ENCODE data around the gene GNAL. TPM values are rescaled to one million over a fixed set of nuclear protein-coding genes. Genes with fewer than 3 reads are reported as not detected.
"Not testable (repeated sequence)": the region's sequence is repeated elsewhere in the genome, so short reads cannot be mapped to it uniquely, and the experiment has no call there.

Gene GNAL
- total RNA-seq, 2 donors from 2014 or later: 0.55 to 1.6 TPM

GRCh38 chr18:11892438-11892837 is 203.4 kb downstream of the GNAL start:
- ATAC-seq (replicated peaks in 1 of 2); H3K4me3 Mint-ChIP-seq; H3K4me1 Mint-ChIP-seq (ENCODE audit: low read depth); H3K27ac Mint-ChIP-seq; H3K27me3 Mint-ChIP-seq (ENCODE audit: low read depth); DNase-seq; H3K9me3 Mint-ChIP-seq: not testable (repeated sequence)
- H3K36me3 Mint-ChIP-seq (ENCODE audit: insufficient read depth in 2 of 2): peaks cover 2 to 20% of the 10 kb centered on the region in 2 donors

GRCh38 chr18:11897781-11898180 is 208.7 kb downstream of the GNAL start:
- ATAC-seq (replicated peaks in 1 of 2) (no peak), DNase-seq (no peak)
- Mint-ChIP-seq H3K9me3 (no peaks in the 10 kb centered on the region), H3K27ac (no peak overlapping the region), H3K4me1 (ENCODE audit: low read depth) (no peaks in the 10 kb centered on the region), H3K27me3 (ENCODE audit: low read depth) (no peaks in the 10 kb centered on the region), H3K4me3 (no peak overlapping the region), H3K36me3 (ENCODE audit: insufficient read depth in 2 of 2) (peaks cover 0 to 10% of the 10 kb centered on the region in 2 donors)

- Mint-ChIP-seq H3K4me3 (no peak overlapping the region), H3K27me3 (ENCODE audit: low read depth) (no peaks in the 10 kb centered on the region), H3K4me1 (ENCODE audit: low read depth) (no peaks in the 10 kb centered on the region), H3K27ac (no peak overlapping the region), H3K9me3 (no peaks in the 10 kb centered on the region), H3K36me3 (ENCODE audit: insufficient read depth in 2 of 2) (peaks cover 0 to 11% of the 10 kb centered on the region in 2 donors)
- ATAC-seq (replicated peaks in 1 of 2) (no peak), DNase-seq (no peak)
Observed at GRCh38 chr18:11899063-11899462, 210.0 kb downstream of the GNAL start.

- DNase-seq (no peak), ATAC-seq (replicated peaks in 1 of 2) (no peak)
- H3K9me3 Mint-ChIP-seq: no peaks in the 10 kb centered on the region
- H3K4me3 Mint-ChIP-seq: no peak overlapping the region
- no peaks in the 10 kb centered on the region for H3K27me3 Mint-ChIP-seq (ENCODE audit: low read depth)
- H3K27ac Mint-ChIP-seq: no peak overlapping the region
- peaks cover 0 to 9% of the 10 kb centered on the region in 2 donors for H3K36me3 Mint-ChIP-seq (ENCODE audit: insufficient read depth in 2 of 2)
- peaks cover 6% of the 10 kb centered on the region for H3K4me1 Mint-ChIP-seq (ENCODE audit: low read depth)
Observed at GRCh38 chr18:11901826-11902438, 212.9 kb downstream of the GNAL start.

GRCh38 chr18:11902522-11903292 is 213.6 kb downstream of the GNAL start:
- Mint-ChIP-seq H3K36me3 (ENCODE audit: insufficient read depth in 2 of 2) (peaks cover 0 to 4% of the 10 kb centered on the region in 2 donors), H3K27ac (no peak overlapping the region), H3K4me1 (ENCODE audit: low read depth) (peaks cover 14% of the 10 kb centered on the region), H3K27me3 (ENCODE audit: low read depth) (no peaks in the 10 kb centered on the region), H3K4me3 (no peak overlapping the region), H3K9me3 (no peaks in the 10 kb centered on the region)
- ATAC-seq (replicated peaks in 1 of 2) (no peak), DNase-seq (no peak)

GRCh38 chr18:11905613-11906012 is 216.5 kb downstream of the GNAL start:
- H3K27me3 Mint-ChIP-seq (ENCODE audit: low read depth): no peaks in the 10 kb centered on the region
- ATAC-seq (replicated peaks in 1 of 2): no peak
- DNase-seq: no peak
- H3K36me3 Mint-ChIP-seq (ENCODE audit: insufficient read depth in 2 of 2): peaks cover 0 to 5% of the 10 kb centered on the region in 2 donors
- no peak overlapping the region for H3K27ac Mint-ChIP-seq
- H3K4me1 Mint-ChIP-seq (ENCODE audit: low read depth): peaks cover 24% of the 10 kb centered on the region
- H3K4me3 Mint-ChIP-seq: no peak overlapping the region
- H3K9me3 Mint-ChIP-seq: no peaks in the 10 kb centered on the region

GRCh38 chr18:11906176-11906575 is 217.1 kb downstream of the GNAL start:
- H3K9me3 Mint-ChIP-seq: no peaks in the 10 kb centered on the region
- no peaks in the 10 kb centered on the region for H3K27me3 Mint-ChIP-seq (ENCODE audit: low read depth)
- peak overlapping the region in 1 of 2 donors; percentile 41 for H3K4me3 Mint-ChIP-seq
- DNase-seq (no peak), ATAC-seq (replicated peaks in 1 of 2) (no peak)
- peaks cover 24% of the 10 kb centered on the region for H3K4me1 Mint-ChIP-seq (ENCODE audit: low read depth)
- no peak overlapping the region for H3K27ac Mint-ChIP-seq
- H3K36me3 Mint-ChIP-seq (ENCODE audit: insufficient read depth in 2 of 2): peaks cover 0 to 5% of the 10 kb centered on the region in 2 donors

GRCh38 chr18:11906926-11907874 is 218.1 kb downstream of the GNAL start:
- ATAC-seq (replicated peaks in 1 of 2): no peak
- Mint-ChIP-seq H3K36me3 (ENCODE audit: insufficient read depth in 2 of 2) (peaks cover 0 to 5% of the 10 kb centered on the region in 2 donors), H3K4me1 (ENCODE audit: low read depth) (peaks cover 24% of the 10 kb centered on the region), H3K9me3 (no peaks in the 10 kb centered on the region), H3K27ac (peak overlapping the region; percentile 94), H3K4me3 (peak overlapping the region; percentile 95 to 96), H3K27me3 (ENCODE audit: low read depth) (no peaks in the 10 kb centered on the region)
- no peak for DNase-seq

- peak; percentile 90 to 91 for DNase-seq
- Mint-ChIP-seq H3K27me3 (ENCODE audit: low read depth) (no peaks in the 10 kb centered on the region), H3K4me3 (peak within 1 kb of the TSS; percentile 95 to 96), H3K9me3 (no peaks in the 10 kb centered on the region), H3K4me1 (ENCODE audit: low read depth) (peaks cover 24% of the 10 kb centered on the region), H3K27ac (peak within 1 kb of the TSS; percentile 94), H3K36me3 (ENCODE audit: insufficient read depth in 2 of 2) (peaks cover 0 to 5% of the 10 kb centered on the region in 2 donors)
- peak; percentile 94 to 95 for ATAC-seq (replicated peaks in 1 of 2)
Observed at GRCh38 chr18:11908182-11909060, 219.4 kb downstream of the GNAL start, which contains the start of gene MPPE1. Gene MPPE1, minus strand, starts transcription at chr18:11908317. Its CDS starts 11,053 bp downstream, at chr18:11897264.

GRCh38 chr18:11909061-11909455 is 220.0 kb downstream of the GNAL start:
- no peaks in the 10 kb centered on the region for H3K9me3 Mint-ChIP-seq
- no peaks in the 10 kb centered on the region for H3K27me3 Mint-ChIP-seq (ENCODE audit: low read depth)
- peak overlapping the region; percentile 91 to 95 for H3K4me3 Mint-ChIP-seq
- H3K4me1 Mint-ChIP-seq (ENCODE audit: low read depth): peaks cover 24% of the 10 kb centered on the region
- peaks cover 0 to 2% of the 10 kb centered on the region in 2 donors for H3K36me3 Mint-ChIP-seq (ENCODE audit: insufficient read depth in 2 of 2)
- DNase-seq (no peak), ATAC-seq (replicated peaks in 1 of 2) (no peak)
- peak overlapping the region; percentile 94 for H3K27ac Mint-ChIP-seq

GRCh38 chr18:11909591-11910026 is 220.5 kb downstream of the GNAL start:
- ATAC-seq (replicated peaks in 1 of 2) (no peak), DNase-seq (no peak)
- peak overlapping the region; percentile 91 to 95 for H3K4me3 Mint-ChIP-seq
- H3K36me3 Mint-ChIP-seq (ENCODE audit: insufficient read depth in 2 of 2): peaks cover 0 to 2% of the 10 kb centered on the region in 2 donors
- H3K9me3 Mint-ChIP-seq: no peaks in the 10 kb centered on the region
- H3K4me1 Mint-ChIP-seq (ENCODE audit: low read depth): peaks cover 24% of the 10 kb centered on the region
- H3K27ac Mint-ChIP-seq: peak overlapping the region; percentile 94
- no peaks in the 10 kb centered on the region for H3K27me3 Mint-ChIP-seq (ENCODE audit: low read depth)

- H3K27ac Mint-ChIP-seq; ATAC-seq (replicated peaks in 1 of 2); H3K4me1 Mint-ChIP-seq (ENCODE audit: low read depth); H3K9me3 Mint-ChIP-seq; H3K27me3 Mint-ChIP-seq (ENCODE audit: low read depth); DNase-seq; H3K4me3 Mint-ChIP-seq; H3K36me3 Mint-ChIP-seq (ENCODE audit: insufficient read depth in 2 of 2): not testable (repeated sequence)
Observed at GRCh38 chr18:11916880-11917279, 227.8 kb downstream of the GNAL start.

Data from activated T-cell treated with anti-CD3 and anti-CD28 coated beads, Interleukin-2, amount 50 U/mL, for 72 hours (primary cell).